A673 (cell line): ENCODE results near the gene ARNT2.

Experiments used
- CTCF ChIP-seq: fragments of 300-800, 200-600 bp; sonication (generic); conservative IDR thresholded peaks from 2 replicates; pipeline ENCODE4 v1.5.1; 2017; ENCODE audit warnings: low read depth, mild to moderate bottlenecking, antibody characterized with exemption, low read length, moderate library complexity, mixed read lengths
- EZH2 ChIP-seq: fragments of 200-600 bp; sonication (generic); IDR thresholded peaks from 2 replicates; pipeline ENCODE4 v1.6.1; 2017; ENCODE audit warnings: borderline replicate concordance, low read depth, mild to moderate bottlenecking, mixed read lengths, antibody characterized with exemption, low read length; ENCODE audit not compliant: poor library complexity, severe bottlenecking

DNA sequence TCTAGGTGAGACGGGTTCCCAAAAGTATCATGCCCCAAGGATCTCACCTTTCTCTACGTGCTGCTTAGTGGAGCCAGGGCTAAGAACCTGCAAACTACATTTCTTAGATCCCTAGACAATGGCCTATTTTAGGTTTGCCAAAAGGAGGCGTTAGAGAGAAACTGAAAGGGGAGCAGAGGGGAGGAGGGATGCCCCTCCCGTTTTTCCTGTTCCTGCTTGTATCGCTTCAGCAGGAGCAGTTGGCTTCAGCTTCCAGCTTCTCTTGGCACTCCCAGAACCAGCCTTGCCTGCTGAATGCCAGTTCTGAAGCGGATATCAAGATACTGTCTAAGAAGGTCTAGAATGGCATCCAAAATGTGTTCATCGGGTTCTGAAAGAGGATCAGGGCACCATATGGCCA is 232.5 kb downstream of the ARNT2 start:
- TF ChIP-seq CTCF (no peak), EZH2 (no peak)
